Parathyroid adenoma (tissue), 2 donors: Measurements from ENCODE around the gene CFAP157.
A peak's percentile ranks its signal among the peaks of the same experiment; 100 is the strongest.

Experiments
- H2AFZ ChIP-seq: fragments of 300-600 bp; sonication (generic); one replicate; pipeline ENCODE4 v1.7.0; 2017; ENCODE audit warnings: antibody characterized with exemption, mild to moderate bottlenecking
- H3K27ac ChIP-seq: fragments of 300-600 bp; sonication (generic); one replicate; pipeline ENCODE4 v1.7.0; 2017
- H3K27me3 ChIP-seq: fragments of 300-600 bp; sonication (generic); one replicate; pipeline ENCODE4 v1.7.0; 2017; ENCODE audit warnings: low read length; ENCODE audit not compliant: control insufficient read depth, insufficient read depth
- H3K36me3 ChIP-seq: fragments of 300-600 bp; sonication (generic); one replicate; pipeline ENCODE4 v1.7.0; 2017; ENCODE audit warnings: low read length; ENCODE audit not compliant: control insufficient read depth, insufficient read depth
- H3K4me1 ChIP-seq: fragments of 300-600 bp; sonication (generic); one replicate; pipeline ENCODE4 v1.7.0; 2017; ENCODE audit warnings: control low read depth
- H3K4me2 ChIP-seq: fragments of 300-600 bp; sonication (generic); one replicate; pipeline ENCODE4 v1.7.0; 2017; ENCODE audit warnings: low read length
- H3K4me3 ChIP-seq: fragments of 300-600 bp; sonication (generic); one replicate; pipeline ENCODE4 v1.7.0; 2017; ENCODE audit warnings: low read depth, low read length
- H3K79me2 ChIP-seq: fragments of 300-600 bp; sonication (generic); one replicate; pipeline ENCODE4 v1.7.0; 2017; ENCODE audit warnings: control low read depth
- H3K9ac ChIP-seq: fragments of 300-600 bp; sonication (generic); one replicate; pipeline ENCODE4 v1.7.0; 2017; ENCODE audit warnings: mild to moderate bottlenecking
- H3K9me3 ChIP-seq: fragments of 300-600 bp; sonication (generic); one replicate; pipeline ENCODE4 v1.7.0; 2017; ENCODE audit warnings: low read length; ENCODE audit not compliant: control insufficient read depth
- TF ChIP-seq, protein P1 (sequence below): fragments of 300-600 bp; sonication (generic); IDR thresholded peaks from one replicate; pipeline ENCODE4 v1.7.0; 2017; ENCODE audit warnings: antibody characterized with exemption, mild to moderate bottlenecking
- donor health status: primary hyperparathyroidism.

The CFAP157 gene

GRCh38 chr9:127706836-127707241 lies at the start of gene CFAP157:
Gene CFAP157, plus strand, starts transcription at chr9:127706988. Its CDS starts 44 bp downstream, at chr9:127707032.
- Histone ChIP-seq H3K4me3 (no peak within 1 kb of the TSS), H3K9ac (no peak within 1 kb of the TSS), H3K9me3 (no peaks in the 10 kb centered on the region), H3K27me3 (no peaks in the 10 kb centered on the region), H3K4me1 (no peaks in the 10 kb centered on the region), H3K36me3 (no peaks in the 10 kb centered on the region), H3K4me2 (peak within 1 kb of the TSS; percentile 13), H3K27ac (no peak within 1 kb of the TSS), H3K79me2 (no peaks in the 10 kb centered on the region), H2AFZ (no peak within 1 kb of the TSS)
- TF ChIP-seq, protein P1, sequence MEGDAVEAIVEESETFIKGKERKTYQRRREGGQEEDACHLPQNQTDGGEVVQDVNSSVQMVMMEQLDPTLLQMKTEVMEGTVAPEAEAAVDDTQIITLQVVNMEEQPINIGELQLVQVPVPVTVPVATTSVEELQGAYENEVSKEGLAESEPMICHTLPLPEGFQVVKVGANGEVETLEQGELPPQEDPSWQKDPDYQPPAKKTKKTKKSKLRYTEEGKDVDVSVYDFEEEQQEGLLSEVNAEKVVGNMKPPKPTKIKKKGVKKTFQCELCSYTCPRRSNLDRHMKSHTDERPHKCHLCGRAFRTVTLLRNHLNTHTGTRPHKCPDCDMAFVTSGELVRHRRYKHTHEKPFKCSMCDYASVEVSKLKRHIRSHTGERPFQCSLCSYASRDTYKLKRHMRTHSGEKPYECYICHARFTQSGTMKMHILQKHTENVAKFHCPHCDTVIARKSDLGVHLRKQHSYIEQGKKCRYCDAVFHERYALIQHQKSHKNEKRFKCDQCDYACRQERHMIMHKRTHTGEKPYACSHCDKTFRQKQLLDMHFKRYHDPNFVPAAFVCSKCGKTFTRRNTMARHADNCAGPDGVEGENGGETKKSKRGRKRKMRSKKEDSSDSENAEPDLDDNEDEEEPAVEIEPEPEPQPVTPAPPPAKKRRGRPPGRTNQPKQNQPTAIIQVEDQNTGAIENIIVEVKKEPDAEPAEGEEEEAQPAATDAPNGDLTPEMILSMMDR, result no peak

- H3K4me3 ChIP-seq, result no peak overlapping the region
- H3K4me1 ChIP-seq, result no peaks in the 10 kb centered on the region
- TF ChIP-seq, protein P1, result no peak
- no peaks in the 10 kb centered on the region for H3K9me3 ChIP-seq
- H3K4me2 ChIP-seq, result no peak overlapping the region
- H3K36me3 ChIP-seq, result no peaks in the 10 kb centered on the region
- H3K9ac ChIP-seq, result no peak overlapping the region
- H3K79me2 ChIP-seq, result no peaks in the 10 kb centered on the region
- no peak overlapping the region for H2AFZ ChIP-seq
- H3K27ac ChIP-seq, result no peak overlapping the region
- H3K27me3 ChIP-seq, result no peaks in the 10 kb centered on the region
These were observed 48.4 kb upstream of the CFAP157 start for GRCh38 chr9:127658428-127658827.

GRCh38 chr9:127660886-127661741 lies 45.7 kb upstream of the CFAP157 start:
- Histone ChIP-seq H3K36me3 (no peaks in the 10 kb centered on the region), H2AFZ (no peak overlapping the region), H3K4me2 (no peak overlapping the region), H3K4me3 (no peak overlapping the region), H3K27ac (no peak overlapping the region), H3K9me3 (no peaks in the 10 kb centered on the region), H3K27me3 (no peaks in the 10 kb centered on the region), H3K4me1 (no peaks in the 10 kb centered on the region), H3K79me2 (no peaks in the 10 kb centered on the region), H3K9ac (no peak overlapping the region)
- TF ChIP-seq, protein P1, result no peak

GRCh38 chr9:127662617-127663016 lies 44.2 kb upstream of the CFAP157 start:
- Histone ChIP-seq H2AFZ (no peak overlapping the region), H3K4me3 (no peak overlapping the region), H3K4me2 (no peak overlapping the region), H3K36me3 (no peaks in the 10 kb centered on the region), H3K9me3 (no peaks in the 10 kb centered on the region), H3K27me3 (no peaks in the 10 kb centered on the region), H3K79me2 (no peaks in the 10 kb centered on the region), H3K27ac (no peak overlapping the region), H3K9ac (no peak overlapping the region), H3K4me1 (no peaks in the 10 kb centered on the region)
- TF ChIP-seq, protein P1, result no peak

- H3K4me2 ChIP-seq, result no peak overlapping the region
- TF ChIP-seq, protein P1, result no peak
- no peaks in the 10 kb centered on the region for H3K36me3 ChIP-seq
- H3K79me2 ChIP-seq, result no peaks in the 10 kb centered on the region
- H3K9ac ChIP-seq, result no peak overlapping the region
- H3K9me3 ChIP-seq, result no peaks in the 10 kb centered on the region
- H2AFZ ChIP-seq, result no peak overlapping the region
- H3K4me3 ChIP-seq, result no peak overlapping the region
- no peaks in the 10 kb centered on the region for H3K27me3 ChIP-seq
- no peak overlapping the region for H3K27ac ChIP-seq
- H3K4me1 ChIP-seq, result no peaks in the 10 kb centered on the region
These were observed 42.5 kb upstream of the CFAP157 start for GRCh38 chr9:127664324-127664677.
